Testis (tissue), 2 donors: ENCODE measurements around the gene CMA1.

Source experiments
- CTCF ChIP-seq, 3 experiments: fragments of 450-650 bp in 2 of 3; fragments of 200-600 bp in 1 of 3; sonication (generic) in 1 of 3; IDR thresholded peaks; one replicate each; pipeline ENCODE4 v1.5.1; 2016 to 2019; ENCODE audit warnings: antibody characterized with exemption in 3 of 3, mild to moderate bottlenecking in 2 of 3, moderate library complexity in 1 of 3
- POLR2A ChIP-seq: fragments of 450-650 bp; IDR thresholded peaks from one replicate; pipeline ENCODE4 v1.6.1; 2017; ENCODE audit warnings: antibody characterized with exemption, mild to moderate bottlenecking, moderate library complexity

- TF ChIP-seq CTCF (IDR thresholded peaks at IDR 0.05) (no peak), POLR2A (no peak)
Measured at GRCh38 chr14:24465368-24465767, 42.7 kb downstream of the CMA1 start.
